Measurements from ENCODE around the gene DXO. TPM values are rescaled to one million over a fixed set of nuclear protein-coding genes. Genes with fewer than 3 reads are reported as not detected.
"Not testable (repeated sequence)": the region's sequence is repeated elsewhere in the genome, so short reads cannot be mapped to it uniquely, and the experiment has no call there.

DXO gene
- polyA plus RNA-seq, 1 experiment, result 28.1 TPM

- POLR2A ChIA-PET; CTCF ChIA-PET; H3K4me3 ChIP-seq (ENCODE audit: low read depth, low read length); DNase-seq (ENCODE audit: low read depth); H3K27me3 ChIP-seq (ENCODE audit: control insufficient read depth, insufficient read depth, low read length); H3K36me3 ChIP-seq (ENCODE audit: control insufficient read depth, insufficient read depth, low read length): not testable (repeated sequence)
Measured at GRCh38 chr6:32004864-32005537, 33.1 kb upstream of the DXO start.

GRCh38 chr6:32004393-32004792 lies 32.5 kb upstream of the DXO start:
- CTCF ChIA-PET; H3K36me3 ChIP-seq (ENCODE audit: control insufficient read depth, insufficient read depth, low read length); H3K27me3 ChIP-seq (ENCODE audit: control insufficient read depth, insufficient read depth, low read length); POLR2A ChIA-PET; H3K4me3 ChIP-seq (ENCODE audit: low read depth, low read length); DNase-seq (ENCODE audit: low read depth): not testable (repeated sequence)

GRCh38 chr6:32003301-32003700 lies 31.4 kb upstream of the DXO start:
- H3K4me3 ChIP-seq (ENCODE audit: low read depth, low read length); DNase-seq (ENCODE audit: low read depth); H3K36me3 ChIP-seq (ENCODE audit: control insufficient read depth, insufficient read depth, low read length); POLR2A ChIA-PET; CTCF ChIA-PET; H3K27me3 ChIP-seq (ENCODE audit: control insufficient read depth, insufficient read depth, low read length): not testable (repeated sequence)

- CTCF ChIA-PET, result not testable (repeated sequence)
Measured at GRCh38 chr6:32002546-32003268, 30.8 kb upstream of the DXO start.

DNA sequence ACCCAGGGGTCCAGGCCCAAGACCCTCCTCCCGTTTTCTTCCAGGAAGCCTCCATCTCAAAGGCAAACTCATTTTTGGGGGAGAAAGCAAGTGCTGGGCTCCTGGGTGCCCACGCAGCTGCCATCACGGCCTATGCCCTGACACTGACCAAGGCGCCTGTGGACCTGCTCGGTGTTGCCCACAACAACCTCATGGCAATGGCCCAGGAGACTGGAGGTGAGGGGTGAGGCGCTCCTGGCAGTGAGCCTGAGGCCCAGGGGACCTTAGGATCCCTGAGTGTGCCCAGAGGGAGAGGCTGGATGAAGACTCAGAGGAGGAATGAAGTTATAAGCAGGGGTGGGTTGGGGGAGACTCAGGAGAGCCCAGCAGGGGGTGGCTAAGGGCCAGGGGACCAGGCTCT lies 24.4 kb upstream of the DXO start:
- H3K4me3 ChIP-seq (ENCODE audit: low read depth, low read length); DNase-seq (ENCODE audit: low read depth); POLR2A ChIA-PET; CTCF ChIA-PET; H3K27me3 ChIP-seq (ENCODE audit: control insufficient read depth, insufficient read depth, low read length); H3K36me3 ChIP-seq (ENCODE audit: control insufficient read depth, insufficient read depth, low read length): not testable (repeated sequence)

More at GRCh38 chr6:32002546-32003268, 30.8 kb upstream of the DXO start:
- DNase-seq (ENCODE audit: low read depth); H3K36me3 ChIP-seq (ENCODE audit: control insufficient read depth, insufficient read depth, low read length); H3K27me3 ChIP-seq (ENCODE audit: control insufficient read depth, insufficient read depth, low read length); POLR2A ChIA-PET; H3K4me3 ChIP-seq (ENCODE audit: low read depth, low read length): not testable (repeated sequence)

GRCh38 chr6:31994421-31994820 lies 22.5 kb upstream of the DXO start:
- POLR2A ChIA-PET; H3K27me3 ChIP-seq (ENCODE audit: control insufficient read depth, insufficient read depth, low read length); CTCF ChIA-PET; H3K36me3 ChIP-seq (ENCODE audit: control insufficient read depth, insufficient read depth, low read length); DNase-seq (ENCODE audit: low read depth); H3K4me3 ChIP-seq (ENCODE audit: low read depth, low read length): not testable (repeated sequence)

DNA sequence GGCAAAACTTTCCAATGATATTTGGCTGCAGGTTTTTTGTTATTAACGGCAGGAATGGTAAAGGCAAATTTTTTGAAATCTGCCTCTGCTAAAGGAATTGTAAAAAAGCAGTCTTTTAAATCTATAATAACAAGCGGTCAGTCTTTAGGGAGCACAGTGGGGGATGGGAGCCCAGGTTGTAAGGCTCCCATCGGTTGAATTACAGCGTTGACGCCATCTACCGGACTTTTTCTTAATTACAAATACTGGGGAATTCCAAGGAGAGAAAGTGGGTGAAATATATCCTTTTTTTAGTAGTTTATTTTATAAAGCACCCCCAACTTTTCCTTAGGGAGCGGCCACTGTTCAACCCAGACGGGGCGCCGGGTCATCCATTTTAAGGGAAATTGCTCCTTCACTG lies 17.4 kb upstream of the DXO start:
- H3K27me3 ChIP-seq (ENCODE audit: control insufficient read depth, insufficient read depth, low read length); H3K4me3 ChIP-seq (ENCODE audit: low read depth, low read length); POLR2A ChIA-PET; CTCF ChIA-PET; H3K36me3 ChIP-seq (ENCODE audit: control insufficient read depth, insufficient read depth, low read length); DNase-seq (ENCODE audit: low read depth): not testable (repeated sequence)

- H3K36me3 ChIP-seq (ENCODE audit: control insufficient read depth, insufficient read depth, low read length); POLR2A ChIA-PET; CTCF ChIA-PET; H3K27me3 ChIP-seq (ENCODE audit: control insufficient read depth, insufficient read depth, low read length); DNase-seq (ENCODE audit: low read depth); H3K4me3 ChIP-seq (ENCODE audit: low read depth, low read length): not testable (repeated sequence)
Measured at GRCh38 chr6:31981744-31982143, 9.8 kb upstream of the DXO start, which contains the start of gene C4A. TSS of gene C4A (plus strand) at chr6:31982057. CDS start at chr6:31982108, 51 bp downstream.

GRCh38 chr6:31980998-31981397 lies 9.1 kb upstream of the DXO start:
- DNase-seq (ENCODE audit: low read depth); H3K4me3 ChIP-seq (ENCODE audit: low read depth, low read length); H3K27me3 ChIP-seq (ENCODE audit: control insufficient read depth, insufficient read depth, low read length); H3K36me3 ChIP-seq (ENCODE audit: control insufficient read depth, insufficient read depth, low read length); POLR2A ChIA-PET; CTCF ChIA-PET: not testable (repeated sequence)

DNA sequence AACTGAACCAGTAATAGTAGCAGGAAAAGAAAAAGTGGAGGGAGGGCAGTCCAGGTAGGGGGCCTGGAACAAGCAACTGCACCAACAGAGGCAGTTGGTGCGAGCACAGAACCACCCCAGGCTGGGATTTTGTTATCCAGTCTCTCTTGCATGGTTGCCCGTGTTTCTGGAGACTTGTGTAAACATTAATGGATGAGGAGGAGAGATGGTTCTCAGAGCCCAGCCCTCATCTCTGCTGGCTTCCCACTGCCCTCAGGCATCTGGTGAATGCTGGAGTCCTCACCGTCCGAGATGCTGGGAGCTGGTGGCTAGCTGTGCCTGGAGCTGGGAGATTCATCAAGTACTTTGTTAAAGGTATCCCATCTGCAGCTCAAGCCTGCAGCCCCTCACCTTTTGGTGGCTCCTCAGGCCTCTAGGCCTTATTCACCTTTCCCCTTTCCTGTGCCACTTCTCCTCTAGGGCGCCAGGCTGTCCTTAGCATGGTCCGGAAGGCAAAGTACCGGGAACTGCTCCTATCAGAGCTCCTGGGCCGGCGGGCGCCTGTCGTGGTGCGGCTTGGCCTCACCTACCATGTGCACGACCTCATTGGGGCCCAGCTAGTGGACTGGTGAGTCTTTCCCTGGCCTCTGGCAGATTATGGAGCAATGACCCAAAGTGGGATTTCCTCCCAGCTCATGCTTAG lies 8.4 kb upstream of the DXO start:
- H3K36me3 ChIP-seq (ENCODE audit: control insufficient read depth, insufficient read depth, low read length); POLR2A ChIA-PET; CTCF ChIA-PET; H3K27me3 ChIP-seq (ENCODE audit: control insufficient read depth, insufficient read depth, low read length); H3K4me3 ChIP-seq (ENCODE audit: low read depth, low read length); DNase-seq (ENCODE audit: low read depth): not testable (repeated sequence)
